ENCODE data around the gene CA11. TPM values are rescaled to one million over a fixed set of nuclear protein-coding genes. Genes with fewer than 3 reads are reported as not detected.
A peak's percentile ranks its signal among the peaks of the same experiment; 100 is the strongest.

CA11 gene
- total and polyA plus RNA-seq, 9 of the 15 experiments (the other 6 are each of a cell fraction or from before 2014, with no cell fraction given), result 2.9 to 19.9 (median 8.3) TPM

GRCh38 chr19:48637449-48637947 lies 8.5 kb downstream of the CA11 start (continued):
- no peak for TF ChIP-seq NR2C2 (CRISPR knock-in tag; IDR thresholded peaks at IDR 0.05)
- TF ChIP-seq NR2C2 (tag; IDR thresholded peaks at IDR 0.05), result no peak
- TF ChIP-seq DACH1 (IDR thresholded peaks at IDR 0.05; ENCODE audit: partially characterized antibody), result no peak
- TF ChIP-seq ZNF518B (CRISPR knock-in tag; IDR thresholded peaks at IDR 0.05), result no peak
- TF ChIP-seq FOXO4 (CRISPR knock-in tag; IDR thresholded peaks at IDR 0.05), result no peak
- no peak for TF ChIP-seq RNF219 (CRISPR knock-in tag; IDR thresholded peaks at IDR 0.05)
- TF ChIP-seq SNRNP70 (optimal IDR thresholded peaks at IDR 0.05; ENCODE audit: low read depth, low read length), result no peak
- peak in 1 of 2 experiments; percentile 44; a peak in 1 of 4 replicates for TF ChIP-seq HDAC1 (IDR thresholded peaks at IDR 0.05)
- no peak for TF ChIP-seq DNMT1 (IDR thresholded peaks at IDR 0.05)
- no peak for TF ChIP-seq ZFX (CRISPR knock-in tag; IDR thresholded peaks at IDR 0.05)
- no peak for TF ChIP-seq PHTF2 (CRISPR knock-in tag; IDR thresholded peaks at IDR 0.05)
- peak; percentile 82 to 86 for TF ChIP-seq NRF1 (conservative IDR thresholded peaks at IDR 0.05 in 1 of 2, IDR thresholded peaks at IDR 0.05 in 1 of 2)
- no peak for TF ChIP-seq ZNF766 (CRISPR knock-in tag; conservative IDR thresholded peaks at IDR 0.05)
- TF ChIP-seq NEUROD1 (IDR thresholded peaks at IDR 0.05; ENCODE audit: borderline replicate concordance, low read depth, low read length, partially characterized antibody), result peak; percentile 80
- peak; percentile 39; the same call in 1 of the 2 replicates for TF ChIP-seq PKNOX1 (IDR thresholded peaks at IDR 0.05)
- no peak for TF ChIP-seq ZNF77 (CRISPR knock-in tag; IDR thresholded peaks at IDR 0.05)
- 0 out of 2 replicates have a peak, but pooled peaks have one; percentile 21 for TF ChIP-seq HMGXB4 (CRISPR knock-in tag; IDR thresholded peaks at IDR 0.05)

Measured in K562 (cell line).